HepG2 (cell line): Measurements from ENCODE around the gene MLLT10. TPM values are rescaled to one million over a fixed set of nuclear protein-coding genes. Genes with fewer than 3 reads are reported as not detected.

Source experiments
- BRCA1 ChIP-seq: sonication (generic); formaldehyde crosslinking; IDR thresholded peaks from 2 replicates; pipeline ENCODE4 v1.4.0; 2020; ENCODE audit warnings: missing genetic modification reagents
- MAF1 ChIP-seq: sonication (generic); formaldehyde crosslinking; IDR thresholded peaks from 2 replicates; pipeline ENCODE4 v1.5.0; 2020; ENCODE audit warnings: missing genetic modification reagents, borderline replicate concordance
- THYN1 ChIP-seq: sonication (generic); formaldehyde crosslinking; IDR thresholded peaks from 2 replicates; pipeline ENCODE4 v1.8.1; 2023; ENCODE audit warnings: low read depth, mild to moderate bottlenecking, moderate library complexity, missing genetic modification reagents, borderline replicate concordance
- YEATS4 ChIP-seq: sonication (generic); formaldehyde crosslinking; IDR thresholded peaks from 2 replicates; pipeline ENCODE4 v1.4.0; 2020; ENCODE audit warnings: missing genetic modification reagents, borderline replicate concordance
- ZBTB7A ChIP-seq: sonication (generic); formaldehyde crosslinking; IDR thresholded peaks from 2 replicates; pipeline ENCODE4 v1.8.0; 2022; ENCODE audit warnings: mild to moderate bottlenecking, missing genetic modification reagents
- ZNF292 ChIP-seq: sonication (generic); formaldehyde crosslinking; IDR thresholded peaks from 2 replicates; pipeline ENCODE4 v1.8.1; 2022; ENCODE audit warnings: mild to moderate bottlenecking, low read depth, missing genetic modification reagents, borderline replicate concordance
- polyA plus RNA-seq, 8 experiments: library from polyadenylated mRNA; depleted of rRNA in 3 of 8; stranded (reverse) in 7 of 8; unstranded in 1 of 8; fragments of >200 nt; fragmentation: Illumina TruSeq in 4 of 8; extraction: Trizol in 4 of 8; gene quantifications; 2 replicates each; pipeline versions ENCODE4 v1.2.1 to v1.2.3, GENCODE V29; 2011 to 2016; ENCODE audit warnings: low read depth in 4 of 8, missing spikeins in 1 of 8, mixed read lengths in 1 of 8; ENCODE audit not compliant: insufficient read depth in 1 of 8
- total RNA-seq, 5 experiments: library from RNA; depleted of rRNA; stranded (reverse); fragments of >200 nt; fragmentation: Illumina TruSeq; extraction: Trizol; gene quantifications; 2 replicates each; pipeline ENCODE4 v1.2.3, GENCODE V29; 2016; ENCODE audit warnings: low read depth in 1 of 5
- TF ChIP-seq, protein P1 (sequence below): sonication (generic); formaldehyde crosslinking; IDR thresholded peaks from 2 replicates; pipeline ENCODE4 v1.5.0; 2020; ENCODE audit warnings: missing genetic modification reagents
- TF ChIP-seq, protein P2 (sequence below): IDR thresholded peaks from 2 replicates; pipeline ENCODE4 v1.6.1; 2012; ENCODE audit warnings: low read depth, low read length, improper control_type of control experiment
- TF ChIP-seq, protein P3 (sequence below): sonication (generic); formaldehyde crosslinking; IDR thresholded peaks from 2 replicates; pipeline ENCODE4 v1.5.1; 2020; ENCODE audit warnings: mild to moderate bottlenecking, missing genetic modification reagents
- TF ChIP-seq, protein P4 (sequence below): sonication (generic); formaldehyde crosslinking; conservative IDR thresholded peaks from 2 replicates; pipeline ENCODE4 v1.5.0; 2020; ENCODE audit warnings: missing genetic modification reagents
- TF ChIP-seq, protein P5 (sequence below): sonication (generic); formaldehyde crosslinking; IDR thresholded peaks from 2 replicates; pipeline ENCODE4 v1.4.0; 2020; ENCODE audit warnings: mild to moderate bottlenecking, missing genetic modification reagents

The MLLT10 gene
- total and polyA plus RNA-seq, 2 of the 13 experiments (the other 11 are each of a cell fraction or from before 2014, with no cell fraction given): 51.3 to 84.1 TPM

DNA sequence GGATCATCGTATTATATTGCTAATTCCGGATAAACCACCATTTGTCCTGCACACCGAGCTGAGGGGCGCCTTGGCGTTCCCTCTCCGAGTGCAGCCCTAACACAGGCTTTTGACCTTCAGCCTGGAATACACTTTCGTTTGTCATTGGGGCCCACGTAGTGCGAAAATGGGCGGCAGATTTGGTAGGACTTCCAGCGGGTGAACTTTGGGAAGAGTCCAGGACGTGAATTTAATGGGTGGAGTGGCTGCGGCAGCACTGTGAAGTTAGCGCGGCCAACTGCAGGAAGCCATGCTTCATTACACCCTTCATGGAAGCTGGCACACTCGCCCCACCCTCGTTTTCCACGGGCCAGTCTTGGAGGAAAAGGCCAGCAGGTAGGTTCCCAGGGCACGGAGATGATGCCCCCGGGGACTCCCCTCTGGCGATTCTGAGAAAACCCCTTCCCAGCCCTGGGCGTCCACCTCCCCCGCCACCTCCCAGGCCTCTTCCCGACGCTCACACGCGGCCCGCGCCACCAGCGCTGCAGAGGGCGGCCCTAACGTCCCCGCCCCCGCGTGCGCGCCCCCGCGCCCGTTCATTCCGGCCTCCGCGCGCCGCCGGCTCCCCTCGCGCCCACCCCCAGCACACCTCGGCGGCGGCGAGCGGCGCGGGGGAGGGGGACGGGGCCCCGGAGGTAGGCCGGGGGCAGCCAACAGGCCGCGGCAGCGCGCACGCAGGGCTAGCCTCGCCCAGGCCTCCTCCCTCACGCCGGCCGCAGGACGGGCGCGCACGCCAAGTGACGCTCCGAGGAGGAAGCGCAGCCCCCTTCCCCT lies at the start of gene MLLT10 (continued):
- TF ChIP-seq, protein P1, sequence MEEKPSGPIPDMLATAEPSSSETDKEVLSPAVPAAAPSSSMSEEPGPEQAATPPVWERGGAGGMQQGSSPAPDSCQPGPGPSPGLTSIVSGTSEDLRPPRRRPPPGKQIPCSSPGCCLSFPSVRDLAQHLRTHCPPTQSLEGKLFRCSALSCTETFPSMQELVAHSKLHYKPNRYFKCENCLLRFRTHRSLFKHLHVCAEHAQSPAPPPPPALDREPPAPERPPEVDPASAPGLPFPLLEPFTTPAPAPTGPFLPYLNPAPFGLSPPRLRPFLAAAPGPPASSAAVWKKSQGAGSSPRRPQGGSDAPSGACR (CRISPR knock-in tag): no peak
- 0 out of 2 replicates have a peak, but pooled peaks have one; percentile 55 for TF ChIP-seq MAF1 (CRISPR knock-in tag)
- TF ChIP-seq ZNF292 (CRISPR knock-in tag): peak; percentile 50; the same call in 1 of the 2 replicates
- TF ChIP-seq, protein P2, sequence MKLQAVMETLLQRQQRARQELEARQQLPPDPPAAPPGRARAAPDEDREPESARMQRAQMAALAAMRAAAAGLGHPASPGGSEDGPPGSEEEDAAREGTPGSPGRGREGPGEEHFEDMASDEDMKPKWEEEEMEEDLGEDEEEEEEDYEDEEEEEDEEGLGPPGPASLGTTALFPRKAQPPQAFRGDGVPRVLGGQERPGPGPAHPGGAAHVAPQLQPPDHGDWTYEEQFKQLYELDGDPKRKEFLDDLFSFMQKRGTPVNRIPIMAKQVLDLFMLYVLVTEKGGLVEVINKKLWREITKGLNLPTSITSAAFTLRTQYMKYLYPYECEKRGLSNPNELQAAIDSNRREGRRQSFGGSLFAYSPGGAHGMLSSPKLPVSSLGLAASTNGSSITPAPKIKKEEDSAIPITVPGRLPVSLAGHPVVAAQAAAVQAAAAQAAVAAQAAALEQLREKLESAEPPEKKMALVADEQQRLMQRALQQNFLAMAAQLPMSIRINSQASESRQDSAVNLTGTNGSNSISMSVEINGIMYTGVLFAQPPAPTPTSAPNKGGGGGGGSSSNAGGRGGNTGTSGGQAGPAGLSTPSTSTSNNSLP: no peak; the same call in 1 of the 2 replicates
- TF ChIP-seq, protein P3, sequence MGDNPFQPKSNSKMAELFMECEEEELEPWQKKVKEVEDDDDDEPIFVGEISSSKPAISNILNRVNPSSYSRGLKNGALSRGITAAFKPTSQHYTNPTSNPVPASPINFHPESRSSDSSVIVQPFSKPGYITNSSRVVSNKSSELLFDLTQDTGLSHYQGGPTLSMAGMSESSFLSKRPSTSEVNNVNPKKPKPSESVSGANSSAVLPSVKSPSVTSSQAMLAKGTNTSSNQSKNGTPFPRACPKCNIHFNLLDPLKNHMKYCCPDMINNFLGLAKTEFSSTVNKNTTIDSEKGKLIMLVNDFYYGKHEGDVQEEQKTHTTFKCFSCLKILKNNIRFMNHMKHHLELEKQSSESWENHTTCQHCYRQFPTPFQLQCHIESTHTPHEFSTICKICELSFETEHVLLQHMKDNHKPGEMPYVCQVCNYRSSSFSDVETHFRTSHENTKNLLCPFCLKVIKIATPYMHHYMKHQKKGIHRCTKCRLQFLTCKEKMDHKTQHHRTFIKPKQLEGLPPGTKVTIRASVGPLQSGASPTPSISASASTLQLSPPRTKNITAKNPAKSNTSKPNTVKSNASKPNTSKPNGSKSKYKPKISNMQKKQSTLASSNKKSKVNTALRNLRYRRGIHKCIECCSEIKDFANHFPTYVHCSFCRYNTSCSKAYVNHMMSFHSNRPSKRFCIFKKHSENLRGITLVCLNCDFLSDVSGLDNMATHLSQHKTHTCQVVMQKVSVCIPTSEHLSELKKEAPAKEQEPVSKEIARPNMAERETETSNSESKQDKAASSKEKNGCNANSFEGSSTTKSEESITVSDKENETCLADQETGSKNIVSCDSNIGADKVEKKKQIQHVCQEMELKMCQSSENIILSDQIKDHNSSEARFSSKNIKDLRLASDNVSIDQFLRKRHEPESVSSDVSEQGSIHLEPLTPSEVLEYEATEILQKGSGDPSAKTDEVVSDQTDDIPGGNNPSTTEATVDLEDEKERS (CRISPR knock-in tag): no peak
- TF ChIP-seq, protein P4, sequence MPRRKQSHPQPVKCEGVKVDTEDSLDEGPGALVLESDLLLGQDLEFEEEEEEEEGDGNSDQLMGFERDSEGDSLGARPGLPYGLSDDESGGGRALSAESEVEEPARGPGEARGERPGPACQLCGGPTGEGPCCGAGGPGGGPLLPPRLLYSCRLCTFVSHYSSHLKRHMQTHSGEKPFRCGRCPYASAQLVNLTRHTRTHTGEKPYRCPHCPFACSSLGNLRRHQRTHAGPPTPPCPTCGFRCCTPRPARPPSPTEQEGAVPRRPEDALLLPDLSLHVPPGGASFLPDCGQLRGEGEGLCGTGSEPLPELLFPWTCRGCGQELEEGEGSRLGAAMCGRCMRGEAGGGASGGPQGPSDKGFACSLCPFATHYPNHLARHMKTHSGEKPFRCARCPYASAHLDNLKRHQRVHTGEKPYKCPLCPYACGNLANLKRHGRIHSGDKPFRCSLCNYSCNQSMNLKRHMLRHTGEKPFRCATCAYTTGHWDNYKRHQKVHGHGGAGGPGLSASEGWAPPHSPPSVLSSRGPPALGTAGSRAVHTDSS: no peak
- TF ChIP-seq THYN1: no peak
- no peak for TF ChIP-seq BRCA1 (CRISPR knock-in tag)
- TF ChIP-seq, protein P5, sequence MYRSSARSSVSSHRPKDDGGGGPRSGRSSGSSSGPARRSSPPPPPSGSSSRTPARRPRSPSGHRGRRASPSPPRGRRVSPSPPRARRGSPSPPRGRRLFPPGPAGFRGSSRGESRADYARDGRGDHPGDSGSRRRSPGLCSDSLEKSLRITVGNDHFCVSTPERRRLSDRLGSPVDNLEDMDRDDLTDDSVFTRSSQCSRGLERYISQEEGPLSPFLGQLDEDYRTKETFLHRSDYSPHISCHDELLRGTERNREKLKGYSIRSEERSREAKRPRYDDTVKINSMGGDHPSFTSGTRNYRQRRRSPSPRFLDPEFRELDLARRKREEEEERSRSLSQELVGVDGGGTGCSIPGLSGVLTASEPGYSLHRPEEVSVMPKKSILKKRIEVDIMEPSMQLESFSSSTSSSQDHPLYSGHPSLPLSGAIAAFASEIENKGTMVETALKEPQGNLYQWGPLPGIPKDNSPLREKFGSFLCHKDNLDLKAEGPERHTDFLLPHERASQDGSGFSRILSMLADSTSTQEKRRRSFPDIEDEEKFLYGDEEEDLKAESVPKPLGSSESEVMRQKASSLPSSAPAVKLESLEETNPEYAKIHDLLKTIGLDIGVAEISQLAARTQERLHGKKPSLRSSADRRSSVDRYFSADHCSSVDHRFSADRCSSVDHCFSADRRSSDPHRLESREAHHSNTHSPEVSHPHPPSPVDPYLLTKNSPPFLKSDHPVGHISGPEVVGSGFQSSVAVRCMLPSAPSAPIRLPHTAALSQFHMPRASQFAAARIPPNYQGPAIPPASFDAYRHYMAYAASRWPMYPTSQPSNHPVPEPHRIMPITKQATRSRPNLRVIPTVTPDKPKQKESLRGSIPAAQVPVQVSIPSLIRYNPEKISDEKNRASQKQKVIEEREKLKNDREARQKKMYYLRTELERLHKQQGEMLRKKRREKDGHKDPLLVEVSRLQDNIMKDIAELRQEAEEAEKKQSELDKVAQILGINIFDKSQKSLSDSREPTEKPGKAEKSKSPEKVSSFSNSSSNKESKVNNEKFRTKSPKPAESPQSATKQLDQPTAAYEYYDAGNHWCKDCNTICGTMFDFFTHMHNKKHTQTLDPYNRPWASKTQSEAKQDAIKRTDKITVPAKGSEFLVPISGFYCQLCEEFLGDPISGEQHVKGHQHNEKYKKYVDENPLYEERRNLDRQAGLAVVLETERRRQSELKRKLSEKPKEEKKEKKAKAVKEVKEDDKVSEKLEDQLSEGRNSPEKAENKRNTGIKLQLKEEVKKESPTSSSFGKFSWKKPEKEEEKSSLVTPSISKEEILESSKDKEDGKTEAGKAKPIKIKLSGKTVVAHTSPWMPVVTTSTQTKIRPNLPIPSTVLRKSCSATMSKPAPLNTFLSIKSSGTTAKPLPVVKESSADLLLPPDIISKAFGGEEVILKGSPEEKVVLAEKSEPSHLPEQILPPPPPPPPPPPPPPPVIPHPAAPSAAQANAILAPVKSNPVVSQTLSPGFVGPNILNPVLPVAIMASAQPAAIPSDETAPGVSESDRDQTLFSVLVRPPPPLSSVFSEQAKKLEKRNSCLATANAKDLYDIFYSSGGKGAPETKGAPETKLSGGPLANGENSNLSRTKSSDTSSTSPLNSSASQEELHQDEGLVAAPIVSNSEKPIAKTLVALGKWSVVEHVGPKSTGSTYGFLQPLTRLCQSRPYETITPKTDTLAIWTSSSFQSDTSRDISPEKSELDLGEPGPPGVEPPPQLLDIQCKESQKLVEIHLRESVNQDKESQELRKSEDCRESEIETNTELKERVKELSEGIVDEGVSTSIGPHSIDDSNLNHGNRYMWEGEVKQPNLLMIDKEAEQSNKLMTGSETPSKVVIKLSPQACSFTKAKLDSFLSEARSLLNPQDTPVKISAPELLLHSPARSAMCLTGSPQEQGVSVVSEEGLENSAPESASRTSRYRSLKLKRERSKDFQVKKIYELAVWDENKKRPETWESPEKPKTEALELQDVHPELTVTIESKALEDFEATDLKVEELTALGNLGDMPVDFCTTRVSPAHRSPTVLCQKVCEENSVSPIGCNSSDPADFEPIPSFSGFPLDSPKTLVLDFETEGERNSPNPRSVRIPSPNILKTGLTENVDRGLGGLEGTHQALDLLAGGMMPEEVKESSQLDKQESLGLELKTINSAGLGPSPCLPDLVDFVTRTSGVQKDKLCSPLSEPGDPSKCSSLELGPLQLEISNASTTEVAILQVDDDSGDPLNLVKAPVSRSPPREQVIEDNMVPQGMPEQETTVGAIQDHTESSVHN (CRISPR knock-in tag): peak; percentile 69; the same call in 1 of the 2 replicates
- TF ChIP-seq YEATS4 (CRISPR knock-in tag): peak; percentile 94
- TF ChIP-seq ZBTB7A (CRISPR knock-in tag): peak; percentile 10; the same call in 1 of the 2 replicates
